Measurements from ENCODE around the gene HAND1. TPM values are rescaled to one million over a fixed set of nuclear protein-coding genes. Genes with fewer than 3 reads are reported as not detected.

HAND1 gene
- total and polyA plus RNA-seq, 9 of the 15 experiments (the other 6 are each of a cell fraction or from before 2014, with no cell fraction given): not detected

DNA sequence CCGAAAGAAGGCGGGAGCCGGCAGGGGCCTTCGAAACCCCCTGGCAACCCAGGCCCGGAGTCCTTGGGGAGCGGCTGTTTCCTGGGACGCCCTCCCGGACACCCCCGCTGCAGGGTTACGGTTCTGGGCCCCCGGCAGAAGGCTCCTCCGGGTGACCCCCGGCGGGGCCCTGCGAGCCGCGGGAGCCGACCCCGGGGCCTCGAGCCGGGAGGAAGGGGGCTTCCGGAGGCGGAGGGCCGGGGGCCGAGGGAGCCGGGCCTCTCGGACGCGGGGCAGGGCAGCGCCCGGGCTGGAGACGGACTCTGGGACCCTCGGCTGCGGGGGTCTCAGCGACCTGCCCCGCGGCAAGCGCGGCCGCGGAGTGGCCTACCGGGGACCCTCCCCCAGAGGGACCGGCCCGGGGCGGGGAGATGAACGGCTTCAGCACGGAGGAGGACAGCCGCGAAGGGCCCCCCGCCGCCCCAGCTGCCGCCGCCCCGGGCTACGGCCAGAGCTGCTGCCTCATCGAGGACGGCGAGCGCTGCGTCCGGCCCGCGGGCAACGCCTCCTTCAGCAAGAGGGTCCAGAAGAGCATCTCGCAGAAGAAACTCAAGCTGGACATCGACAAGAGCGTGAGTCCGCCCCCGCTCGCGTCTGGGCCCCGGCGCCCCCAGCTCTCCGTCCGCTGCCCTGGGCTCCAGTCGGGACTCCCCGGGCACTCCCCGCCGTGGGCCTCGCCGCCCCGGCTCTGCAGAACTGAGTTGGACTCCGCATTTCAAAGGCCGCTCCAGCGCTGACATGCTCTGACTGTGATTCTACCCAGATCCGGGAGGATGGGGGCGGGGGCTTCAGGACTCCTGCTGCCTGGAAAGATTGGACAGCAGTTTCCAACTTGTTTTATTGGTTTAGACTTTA, 31.6 kb downstream of the HAND1 start (continued):
- peak; percentile 46 to 47; a peak in 2 of 4 replicates for TF ChIP-seq SIN3A (IDR thresholded peaks at IDR 0.05; ENCODE audit: borderline replicate concordance in 2 of 2, control insufficient read depth in 1 of 2, low read depth in 2 of 2, low read length in 2 of 2)
- 0 out of 4 replicates have a peak, but pooled peaks of 1 of the 2 experiments have one; percentile 12 for TF ChIP-seq NRF1 (conservative IDR thresholded peaks at IDR 0.05 in 1 of 2, IDR thresholded peaks at IDR 0.05 in 1 of 2)
- TF ChIP-seq THRAP3 (IDR thresholded peaks at IDR 0.05; ENCODE audit: borderline replicate concordance): no peak
- TF ChIP-seq EP400 (IDR thresholded peaks at IDR 0.05): no peak
- no peak for TF ChIP-seq BCOR (IDR thresholded peaks at IDR 0.05)
- TF ChIP-seq CREM (IDR thresholded peaks at IDR 0.05; ENCODE audit: low read depth): no peak
- TF ChIP-seq HMG20B (CRISPR knock-in tag; IDR thresholded peaks at IDR 0.05): no peak
- TF ChIP-seq RNF2 (IDR thresholded peaks at IDR 0.05): no peak
- TF ChIP-seq SIRT6 (IDR thresholded peaks at IDR 0.05; ENCODE audit: low read depth, low read length): no peak
- no peak for TF ChIP-seq CHD4 (IDR thresholded peaks at IDR 0.05; ENCODE audit: insufficient read depth, insufficient replicate concordance, low read depth, low read length, poor library complexity, severe bottlenecking)
- TF ChIP-seq FOXA3 (CRISPR knock-in tag; conservative IDR thresholded peaks at IDR 0.05 in 1 of 2, IDR thresholded peaks at IDR 0.05 in 1 of 2): no peak
- TF ChIP-seq ZNF696 (CRISPR knock-in tag; conservative IDR thresholded peaks at IDR 0.05): no peak
- TF ChIP-seq CHD2 (IDR thresholded peaks at IDR 0.05; ENCODE audit: low read depth, low read length): no peak
- no peak for TF ChIP-seq RAD51 (IDR thresholded peaks at IDR 0.05; ENCODE audit: borderline replicate concordance, low read depth)
- TF ChIP-seq ZBED1 (IDR thresholded peaks at IDR 0.05): no peak
- peak in 1 of 2 experiments; percentile 54; a peak in 1 of 4 replicates for TF ChIP-seq MAZ (CRISPR knock-in tag; conservative IDR thresholded peaks at IDR 0.05 in 1 of 2, IDR thresholded peaks at IDR 0.05 in 1 of 2)
- TF ChIP-seq TAF9B (IDR thresholded peaks at IDR 0.05; ENCODE audit: partially characterized antibody): no peak
- TF ChIP-seq TCFL5 (CRISPR knock-in tag; conservative IDR thresholded peaks at IDR 0.05): no peak
- no peak for TF ChIP-seq ZNF165 (CRISPR knock-in tag; IDR thresholded peaks at IDR 0.05; ENCODE audit: borderline replicate concordance)
- TF ChIP-seq ZNF253 (CRISPR knock-in tag; conservative IDR thresholded peaks at IDR 0.05): no peak
- TF ChIP-seq, protein P1, sequence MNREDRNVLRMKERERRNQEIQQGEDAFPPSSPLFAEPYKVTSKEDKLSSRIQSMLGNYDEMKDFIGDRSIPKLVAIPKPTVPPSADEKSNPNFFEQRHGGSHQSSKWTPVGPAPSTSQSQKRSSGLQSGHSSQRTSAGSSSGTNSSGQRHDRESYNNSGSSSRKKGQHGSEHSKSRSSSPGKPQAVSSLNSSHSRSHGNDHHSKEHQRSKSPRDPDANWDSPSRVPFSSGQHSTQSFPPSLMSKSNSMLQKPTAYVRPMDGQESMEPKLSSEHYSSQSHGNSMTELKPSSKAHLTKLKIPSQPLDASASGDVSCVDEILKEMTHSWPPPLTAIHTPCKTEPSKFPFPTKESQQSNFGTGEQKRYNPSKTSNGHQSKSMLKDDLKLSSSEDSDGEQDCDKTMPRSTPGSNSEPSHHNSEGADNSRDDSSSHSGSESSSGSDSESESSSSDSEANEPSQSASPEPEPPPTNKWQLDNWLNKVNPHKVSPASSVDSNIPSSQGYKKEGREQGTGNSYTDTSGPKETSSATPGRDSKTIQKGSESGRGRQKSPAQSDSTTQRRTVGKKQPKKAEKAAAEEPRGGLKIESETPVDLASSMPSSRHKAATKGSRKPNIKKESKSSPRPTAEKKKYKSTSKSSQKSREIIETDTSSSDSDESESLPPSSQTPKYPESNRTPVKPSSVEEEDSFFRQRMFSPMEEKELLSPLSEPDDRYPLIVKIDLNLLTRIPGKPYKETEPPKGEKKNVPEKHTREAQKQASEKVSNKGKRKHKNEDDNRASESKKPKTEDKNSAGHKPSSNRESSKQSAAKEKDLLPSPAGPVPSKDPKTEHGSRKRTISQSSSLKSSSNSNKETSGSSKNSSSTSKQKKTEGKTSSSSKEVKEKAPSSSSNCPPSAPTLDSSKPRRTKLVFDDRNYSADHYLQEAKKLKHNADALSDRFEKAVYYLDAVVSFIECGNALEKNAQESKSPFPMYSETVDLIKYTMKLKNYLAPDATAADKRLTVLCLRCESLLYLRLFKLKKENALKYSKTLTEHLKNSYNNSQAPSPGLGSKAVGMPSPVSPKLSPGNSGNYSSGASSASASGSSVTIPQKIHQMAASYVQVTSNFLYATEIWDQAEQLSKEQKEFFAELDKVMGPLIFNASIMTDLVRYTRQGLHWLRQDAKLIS (CRISPR knock-in tag; IDR thresholded peaks at IDR 0.05): no peak
- TF ChIP-seq HDAC1 (IDR thresholded peaks at IDR 0.05): no peak
